HuH-7.5 (cell line): ENCODE results near the gene ANKRD13D.
A peak's percentile ranks its signal among the peaks of the same experiment; 100 is the strongest.

Source experiments
- DNase-seq: peaks from one replicate; pipeline ENCODE4 v3.0.0; 2011; ENCODE audit warnings: low spot score

The ANKRD13D gene

DNA sequence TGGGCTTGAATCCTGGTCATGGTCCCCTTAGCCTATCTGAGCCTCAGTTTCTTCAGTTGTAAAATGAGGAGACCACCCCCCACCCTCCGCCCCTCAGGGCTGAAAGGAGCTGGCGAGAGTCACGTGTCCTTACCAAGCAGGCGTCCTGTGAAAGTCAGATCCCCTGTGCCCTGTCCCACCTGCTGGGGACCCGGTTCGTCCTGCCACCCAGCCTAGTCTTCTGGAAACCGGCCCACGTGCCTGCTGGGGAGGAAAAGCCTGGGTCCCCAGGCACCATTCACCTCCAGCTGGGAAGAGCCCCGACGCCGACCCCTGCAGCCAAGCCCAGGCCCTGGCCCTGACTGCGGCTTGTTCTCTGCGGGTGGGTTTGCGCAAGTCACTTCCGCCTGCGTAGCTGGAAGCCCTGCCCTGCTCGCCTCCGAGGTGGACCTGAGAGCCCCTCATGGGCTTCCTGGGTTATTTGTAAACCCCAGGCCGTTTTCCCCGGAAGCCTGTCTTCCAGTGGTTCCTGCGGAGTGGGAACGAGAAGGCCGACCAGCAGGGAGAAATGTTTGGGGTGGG is 13.5 kb downstream of the ANKRD13D start:
- DNase-seq: peak; percentile 93

DNA sequence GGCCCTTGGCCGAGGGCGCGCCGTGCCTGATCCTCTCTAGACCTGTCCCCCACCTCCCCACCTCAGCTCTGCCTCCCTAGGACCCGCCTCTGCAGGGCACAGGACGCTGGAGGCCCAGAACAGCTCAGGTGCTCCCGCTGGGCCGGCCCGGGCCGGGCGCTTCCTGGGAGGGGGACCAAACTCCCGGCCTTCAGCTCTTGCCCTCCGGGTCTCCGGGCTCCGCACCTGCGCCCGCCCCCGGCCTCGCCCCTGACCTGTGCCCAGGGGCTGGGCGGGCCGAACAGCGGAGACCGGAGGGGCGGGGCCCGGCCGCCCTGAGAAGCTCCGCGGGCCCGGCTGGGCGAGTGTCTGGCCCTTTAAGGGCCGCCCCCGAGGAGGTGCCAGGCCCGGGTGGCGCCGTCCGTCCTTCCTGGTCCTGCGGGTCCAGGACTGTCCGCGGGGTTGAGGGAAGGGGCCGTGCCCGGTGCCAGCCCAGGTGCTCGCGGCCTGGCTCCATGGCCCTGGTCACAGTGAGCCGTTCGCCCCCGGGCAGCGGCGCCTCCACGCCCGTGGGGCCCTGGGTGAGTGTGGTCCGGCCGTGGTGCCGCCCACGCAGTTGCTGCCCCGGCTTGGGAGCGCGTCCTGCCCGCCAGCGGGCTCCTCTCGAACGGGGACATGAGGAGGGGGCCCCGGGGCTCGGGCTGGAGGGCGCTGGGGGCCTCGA is 14.2 kb downstream of the ANKRD13D start, which contains the start of gene SSH3:
TSS of gene SSH3 (plus strand) at position 399 of the 703 bp plus-strand sequence. CDS start at position 495, 96 bp downstream.
- DNase-seq: peak; percentile 99

DNA sequence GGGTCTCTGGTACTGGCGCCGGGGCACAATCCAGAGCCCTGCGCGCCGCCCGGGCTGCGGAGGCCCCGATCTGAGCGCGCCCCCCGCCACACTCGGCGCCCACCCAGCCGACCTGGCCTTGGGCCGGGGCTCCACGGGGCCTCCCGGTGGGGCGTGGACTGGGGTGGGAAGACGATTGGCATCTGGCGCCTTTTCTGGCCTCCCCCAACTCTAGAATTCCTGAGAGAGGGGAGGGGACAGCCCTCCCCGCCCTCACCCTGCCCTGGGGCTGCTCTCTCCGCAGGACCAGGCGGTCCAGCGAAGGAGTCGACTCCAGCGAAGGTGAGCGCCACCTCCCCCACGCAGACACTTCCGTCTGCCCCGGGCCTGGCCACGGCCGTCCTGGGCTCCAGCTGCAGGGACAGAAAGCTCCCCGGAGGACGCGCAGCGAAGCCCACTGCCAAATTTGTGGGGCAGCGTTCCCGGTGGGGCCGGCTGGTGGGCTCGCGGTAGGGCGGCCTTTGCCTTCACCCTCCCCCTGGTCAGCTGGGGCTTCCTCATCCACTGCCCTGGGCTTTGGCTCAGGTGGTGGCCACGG is 14.8 kb downstream of the ANKRD13D start:
- peak; percentile 93 for DNase-seq

DNA sequence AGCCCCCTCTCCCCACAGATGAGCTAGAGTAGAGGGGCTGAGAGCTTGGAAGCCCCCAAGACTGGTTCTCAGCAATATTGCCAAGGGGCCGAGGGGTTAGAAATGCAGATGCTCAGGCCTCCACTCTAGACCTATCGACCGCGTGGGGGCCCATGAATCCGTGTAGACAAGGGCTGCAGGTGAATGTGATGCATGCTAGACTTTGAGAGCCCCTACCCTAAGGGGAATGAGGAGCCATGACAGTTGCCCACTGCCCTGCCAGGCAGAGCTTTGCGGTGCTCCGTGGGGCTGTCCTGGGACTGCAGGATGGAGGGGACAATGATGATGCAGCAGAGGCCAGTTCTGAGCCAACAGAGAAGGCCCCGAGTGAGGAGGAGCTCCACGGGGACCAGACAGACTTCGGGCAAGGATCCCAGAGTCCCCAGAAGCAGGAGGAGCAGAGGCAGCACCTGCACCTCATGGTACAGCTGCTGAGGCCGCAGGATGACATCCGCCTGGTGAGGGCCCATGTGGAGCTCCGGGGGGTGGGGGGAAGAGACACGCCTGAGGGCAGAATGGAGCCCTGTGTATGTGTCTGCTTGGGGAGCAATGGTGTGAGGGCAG is 15.5 kb downstream of the ANKRD13D start:
- no peak for DNase-seq

DNA sequence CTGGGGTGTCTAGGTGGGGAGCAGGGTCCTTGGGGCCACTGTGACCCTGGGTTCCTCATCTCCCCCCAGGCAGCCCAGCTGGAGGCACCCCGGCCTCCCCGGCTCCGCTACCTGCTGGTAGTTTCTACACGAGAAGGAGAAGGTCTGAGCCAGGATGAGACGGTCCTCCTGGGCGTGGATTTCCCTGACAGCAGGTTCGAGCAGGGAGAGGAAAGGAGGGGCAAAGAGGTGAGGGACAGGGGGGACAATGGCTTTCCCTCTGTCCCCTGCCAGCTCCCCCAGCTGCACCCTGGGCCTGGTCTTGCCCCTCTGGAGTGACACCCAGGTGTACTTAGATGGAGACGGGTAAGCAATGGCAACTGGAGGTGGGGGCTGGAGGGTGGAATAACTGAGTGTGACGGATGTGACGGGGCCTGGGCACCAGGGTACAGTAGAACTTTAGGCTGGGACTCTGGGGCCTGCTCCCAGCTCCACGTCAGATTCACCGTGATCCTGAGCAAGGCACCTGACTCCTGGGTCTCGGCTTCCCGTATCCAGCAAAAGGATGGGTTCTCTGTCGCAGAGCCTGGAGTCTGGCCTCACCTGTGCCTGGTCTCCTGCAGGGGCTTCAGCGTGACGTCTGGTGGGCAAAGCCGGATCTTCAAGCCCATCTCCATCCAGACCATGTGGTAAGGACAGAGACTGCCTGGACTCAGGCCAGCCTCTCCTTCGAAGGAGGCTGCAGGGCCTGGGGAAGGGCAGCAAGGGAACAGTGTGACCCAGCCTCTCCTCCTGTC is 17.9 kb downstream of the ANKRD13D start:
- DNase-seq: no peak

DNA sequence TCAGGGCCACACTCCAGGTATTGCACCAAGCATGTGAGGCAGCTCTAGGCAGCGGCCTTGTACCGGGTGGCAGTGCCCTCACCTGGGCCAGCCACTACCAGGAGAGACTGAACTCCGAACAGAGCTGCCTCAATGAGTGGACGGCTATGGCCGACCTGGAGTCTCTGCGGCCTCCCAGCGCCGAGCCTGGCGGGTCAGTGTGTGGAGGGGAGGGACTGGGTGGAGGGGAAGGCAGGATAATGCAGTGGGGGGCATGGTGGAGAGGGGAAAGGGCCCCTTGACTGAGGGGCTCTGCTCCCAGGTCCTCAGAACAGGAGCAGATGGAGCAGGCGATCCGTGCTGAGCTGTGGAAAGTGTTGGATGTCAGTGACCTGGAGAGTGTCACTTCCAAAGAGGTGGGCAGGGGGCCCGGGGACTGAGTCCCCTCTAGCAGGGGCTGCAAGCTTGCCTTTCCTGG is 18.5 kb downstream of the ANKRD13D start:
- DNase-seq: no peak

DNA sequence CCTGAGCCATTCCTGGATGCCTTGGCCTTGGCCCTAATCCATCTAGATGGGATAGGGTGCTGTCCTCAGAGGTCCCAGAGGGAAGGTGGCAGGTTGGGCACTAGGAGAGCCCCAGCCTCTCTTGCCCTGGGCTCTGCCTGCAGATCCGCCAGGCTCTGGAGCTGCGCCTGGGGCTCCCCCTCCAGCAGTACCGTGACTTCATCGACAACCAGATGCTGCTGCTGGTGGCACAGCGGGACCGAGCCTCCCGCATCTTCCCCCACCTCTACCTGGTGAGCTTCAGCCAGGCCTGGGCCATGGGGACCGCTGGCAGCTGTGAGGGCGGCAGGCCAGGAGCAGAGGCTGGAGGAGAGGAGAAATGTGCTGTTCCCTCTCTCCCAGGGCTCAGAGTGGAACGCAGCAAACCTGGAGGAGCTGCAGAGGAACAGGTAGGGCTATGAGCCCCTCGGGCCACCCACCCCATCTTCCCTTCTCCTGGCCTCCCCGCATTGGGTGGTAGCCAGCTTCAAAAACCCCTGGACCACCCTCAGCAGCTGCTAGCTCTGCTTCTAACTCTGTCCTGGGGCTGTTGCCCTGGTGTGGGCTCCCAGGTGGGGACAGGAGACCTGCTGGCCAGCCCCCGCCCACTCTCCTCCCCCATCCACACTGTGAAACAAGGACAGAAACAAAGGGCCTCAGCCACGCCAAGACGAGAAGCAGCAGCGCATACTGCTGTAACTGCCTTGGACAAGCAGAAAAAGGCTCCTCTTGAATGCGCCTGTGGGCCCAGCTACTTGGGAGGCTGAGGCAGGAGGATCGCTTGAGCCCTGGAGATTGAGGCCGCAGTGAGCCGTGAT is 19.1 kb downstream of the ANKRD13D start:
- no peak for DNase-seq

DNA sequence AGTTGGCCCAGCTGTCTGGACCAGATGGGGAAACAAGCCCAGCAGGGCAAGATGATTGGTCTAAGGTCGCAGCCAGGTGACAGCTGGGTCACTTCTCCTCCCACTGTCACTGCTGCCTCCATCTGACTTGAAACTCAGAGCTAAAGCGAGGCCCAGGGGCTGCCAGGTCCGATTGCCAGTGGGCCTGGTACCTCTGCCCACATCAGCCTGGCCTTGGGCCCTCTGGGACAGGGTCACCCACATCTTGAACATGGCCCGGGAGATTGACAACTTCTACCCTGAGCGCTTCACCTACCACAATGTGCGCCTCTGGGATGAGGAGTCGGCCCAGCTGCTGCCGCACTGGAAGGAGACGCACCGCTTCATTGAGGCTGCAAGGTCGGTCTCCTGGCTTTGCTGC is 20.1 kb downstream of the ANKRD13D start:
- no peak for DNase-seq

DNA sequence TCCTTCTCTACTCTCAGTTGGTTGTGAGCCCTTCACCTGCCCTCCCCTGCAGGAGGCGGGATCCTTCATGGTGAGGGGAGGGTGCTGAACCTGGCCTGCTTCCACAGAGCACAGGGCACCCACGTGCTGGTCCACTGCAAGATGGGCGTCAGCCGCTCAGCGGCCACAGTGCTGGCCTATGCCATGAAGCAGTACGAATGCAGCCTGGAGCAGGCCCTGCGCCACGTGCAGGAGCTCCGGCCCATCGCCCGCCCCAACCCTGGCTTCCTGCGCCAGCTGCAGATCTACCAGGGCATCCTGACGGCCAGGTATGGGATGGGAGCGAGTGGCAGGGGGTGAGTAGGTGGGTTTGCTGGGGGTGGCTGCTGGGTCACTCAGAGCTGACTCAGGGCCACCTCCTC is 20.6 kb downstream of the ANKRD13D start:
- DNase-seq: no peak

DNA sequence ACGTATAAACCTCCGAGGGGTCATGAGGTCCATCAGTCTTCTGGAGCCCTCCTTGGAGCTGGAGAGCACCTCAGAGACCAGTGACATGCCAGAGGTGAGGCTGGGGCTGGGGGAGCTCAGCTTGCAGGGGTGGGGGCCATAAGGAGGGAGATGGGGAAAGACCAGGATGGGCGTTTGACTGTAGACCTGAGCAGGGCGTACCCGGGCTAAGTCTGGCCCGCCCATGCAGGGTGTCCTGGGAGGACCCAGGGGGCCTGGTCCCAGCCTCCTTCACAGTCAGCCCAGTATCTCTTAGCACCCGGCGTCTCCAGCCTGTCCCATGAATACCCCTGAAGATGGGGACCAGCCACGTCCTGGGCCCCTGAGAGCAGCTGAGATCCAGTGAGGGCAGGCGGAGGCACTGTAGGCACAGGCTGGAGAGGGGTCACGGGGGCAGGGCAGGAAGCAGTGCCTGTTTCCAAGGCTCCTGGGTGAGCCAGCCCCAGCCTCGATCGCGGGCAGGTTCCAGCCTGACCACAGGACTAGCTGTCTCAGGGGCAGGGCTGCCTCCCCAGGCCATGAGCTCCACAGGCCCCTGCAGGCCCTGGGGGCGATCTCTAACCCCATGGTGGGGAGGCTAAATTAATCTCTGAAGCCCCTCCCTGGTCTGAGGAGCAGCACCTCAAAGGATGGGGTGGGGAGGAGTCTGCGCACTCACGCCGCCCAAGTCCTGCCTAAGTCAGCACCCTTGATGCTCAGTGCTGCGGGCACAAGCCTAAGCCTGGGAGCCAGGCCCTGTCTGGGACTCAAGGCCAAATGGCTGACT is 21.3 kb downstream of the ANKRD13D start:
- no peak for DNase-seq

DNA sequence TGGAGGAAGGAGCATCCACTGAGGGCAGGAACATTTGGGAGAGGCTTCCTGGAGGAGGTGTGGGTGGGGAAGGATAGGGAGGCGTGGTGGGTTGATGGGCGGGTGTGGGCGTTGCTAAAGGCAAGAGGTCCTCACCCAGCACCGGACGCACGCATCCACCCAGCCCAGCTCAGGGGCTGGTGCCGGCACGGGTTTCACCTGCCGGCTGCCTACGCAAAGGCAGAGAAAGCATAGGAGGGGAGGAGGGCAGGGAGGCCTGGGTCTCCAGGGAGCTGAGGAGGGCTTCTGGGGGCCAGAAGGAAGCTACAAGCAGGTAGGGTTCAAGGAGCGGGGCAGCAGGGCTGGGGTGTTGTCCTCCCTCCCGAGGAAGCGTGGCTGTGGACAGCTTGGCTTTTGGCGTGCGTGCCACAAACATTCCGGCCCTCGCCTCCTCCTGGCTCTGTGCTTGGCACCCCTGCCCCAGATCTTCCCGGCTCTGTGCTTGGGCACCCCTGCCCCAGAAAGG is 22.0 kb downstream of the ANKRD13D start:
- DNase-seq: no peak

DNA sequence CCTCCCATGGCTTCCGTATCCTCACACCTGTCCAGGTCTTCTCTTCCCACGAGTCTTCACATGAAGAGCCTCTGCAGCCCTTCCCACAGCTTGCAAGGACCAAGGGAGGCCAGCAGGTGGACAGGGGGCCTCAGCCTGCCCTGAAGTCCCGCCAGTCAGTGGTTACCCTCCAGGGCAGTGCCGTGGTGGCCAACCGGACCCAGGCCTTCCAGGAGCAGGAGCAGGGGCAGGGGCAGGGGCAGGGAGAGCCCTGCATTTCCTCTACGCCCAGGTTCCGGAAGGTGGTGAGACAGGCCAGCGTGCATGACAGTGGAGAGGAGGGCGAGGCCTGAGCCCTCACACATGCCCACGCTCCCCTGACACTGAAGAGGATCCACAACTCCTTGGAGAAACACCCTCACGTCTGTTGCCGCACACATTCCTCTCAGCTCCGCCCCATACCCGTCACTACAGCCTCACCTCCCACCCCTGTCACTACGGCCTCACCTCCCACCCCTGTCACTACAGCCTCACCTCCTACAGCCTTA is 22.5 kb downstream of the ANKRD13D start:
- no peak for DNase-seq

DNA sequence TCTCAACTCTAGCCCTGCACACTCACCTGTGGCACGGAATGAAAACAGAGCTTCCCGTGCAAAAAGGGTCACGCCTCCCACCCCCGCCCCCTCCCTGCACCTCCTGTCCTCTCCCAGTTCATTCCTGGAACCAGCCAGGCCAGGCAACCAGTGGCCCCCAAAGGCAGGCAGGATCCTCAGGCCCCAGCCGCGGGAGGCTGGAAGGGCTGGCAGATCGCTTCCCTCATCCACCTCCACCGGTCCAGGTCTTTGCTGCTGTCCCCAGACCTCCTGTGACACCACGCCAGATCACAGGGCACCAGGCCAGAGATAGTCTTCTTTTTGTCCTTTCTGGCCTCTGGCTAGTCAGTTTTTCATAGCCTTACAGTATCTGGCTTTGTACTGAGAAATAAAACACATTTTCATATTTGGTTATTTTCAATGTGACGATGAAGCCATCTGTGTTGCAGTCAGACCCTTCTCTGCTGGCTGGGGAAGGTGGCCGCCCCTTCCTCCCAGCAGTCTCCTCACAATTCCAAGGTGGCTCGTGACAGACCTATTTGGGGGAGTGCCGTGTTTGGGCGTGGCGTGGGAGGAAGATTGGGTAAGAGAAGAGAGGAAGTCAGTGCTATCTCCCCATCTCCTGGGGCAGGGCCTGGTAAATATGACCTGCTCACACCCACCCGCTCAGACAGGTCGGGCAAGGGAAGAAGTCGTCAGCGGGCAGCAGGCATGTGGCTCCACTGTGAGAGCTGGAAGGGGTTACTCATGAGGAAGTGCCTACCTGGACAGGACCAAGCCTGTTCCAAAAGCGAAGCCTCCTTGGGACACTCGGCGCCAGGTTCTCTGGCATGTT is 23.3 kb downstream of the ANKRD13D start:
- DNase-seq: no peak

DNA sequence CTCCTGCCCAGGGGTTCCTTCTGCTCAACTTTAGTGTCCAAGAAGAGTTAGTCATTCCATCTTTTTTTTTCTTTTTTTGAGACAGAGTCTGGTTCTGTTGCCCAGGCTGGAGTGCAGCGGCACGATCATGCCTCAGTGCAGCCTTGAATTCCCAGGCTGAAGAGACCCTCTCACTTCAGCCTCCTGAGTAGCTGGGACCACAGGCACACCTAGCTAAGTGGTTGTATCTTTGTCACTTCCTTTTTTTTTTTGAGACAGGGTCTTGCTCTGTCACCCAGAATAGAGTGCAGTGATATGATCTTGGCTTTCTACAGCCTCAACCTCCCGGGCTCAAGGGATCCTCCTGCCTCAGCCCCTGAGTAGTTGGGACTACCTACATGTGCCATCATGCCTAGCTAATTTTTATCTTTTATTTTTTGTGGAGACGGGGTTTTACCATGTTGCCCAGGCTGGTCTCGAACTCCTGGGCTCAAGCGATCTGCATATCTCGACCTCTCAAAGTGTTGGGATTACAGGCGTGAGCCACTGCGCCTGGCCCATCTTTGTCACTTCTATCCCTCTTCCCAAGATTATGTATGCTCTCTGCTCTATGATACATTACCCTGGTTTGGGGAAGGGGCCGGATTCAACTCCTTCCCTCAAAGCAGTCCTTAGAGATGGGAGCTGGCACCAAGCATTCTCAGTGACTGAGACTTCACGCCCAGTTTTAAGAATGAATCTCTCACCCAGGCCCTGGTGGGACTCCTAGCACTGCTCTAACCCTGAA is 24.2 kb downstream of the ANKRD13D start:
- DNase-seq: no peak

DNA sequence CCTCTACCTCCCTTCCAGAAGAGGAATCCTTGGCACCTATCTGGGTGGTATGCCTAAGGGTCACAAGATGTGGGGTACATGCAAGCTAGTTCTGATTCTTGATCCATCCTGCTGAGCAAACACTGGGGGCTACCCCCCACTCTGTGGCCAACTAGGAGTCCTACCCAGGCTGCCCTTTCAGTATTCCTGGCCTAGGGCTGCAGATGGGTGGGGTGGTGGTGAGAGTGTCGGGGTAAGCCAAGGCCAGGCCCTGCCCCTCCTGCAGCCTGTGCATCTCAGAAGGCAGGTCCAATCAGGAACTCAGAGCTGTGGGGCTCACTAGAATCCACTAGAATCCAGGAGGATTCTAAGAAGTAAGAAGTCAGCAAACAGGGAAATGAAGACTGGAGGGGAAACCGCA is 25.1 kb downstream of the ANKRD13D start:
- DNase-seq: no peak

DNA sequence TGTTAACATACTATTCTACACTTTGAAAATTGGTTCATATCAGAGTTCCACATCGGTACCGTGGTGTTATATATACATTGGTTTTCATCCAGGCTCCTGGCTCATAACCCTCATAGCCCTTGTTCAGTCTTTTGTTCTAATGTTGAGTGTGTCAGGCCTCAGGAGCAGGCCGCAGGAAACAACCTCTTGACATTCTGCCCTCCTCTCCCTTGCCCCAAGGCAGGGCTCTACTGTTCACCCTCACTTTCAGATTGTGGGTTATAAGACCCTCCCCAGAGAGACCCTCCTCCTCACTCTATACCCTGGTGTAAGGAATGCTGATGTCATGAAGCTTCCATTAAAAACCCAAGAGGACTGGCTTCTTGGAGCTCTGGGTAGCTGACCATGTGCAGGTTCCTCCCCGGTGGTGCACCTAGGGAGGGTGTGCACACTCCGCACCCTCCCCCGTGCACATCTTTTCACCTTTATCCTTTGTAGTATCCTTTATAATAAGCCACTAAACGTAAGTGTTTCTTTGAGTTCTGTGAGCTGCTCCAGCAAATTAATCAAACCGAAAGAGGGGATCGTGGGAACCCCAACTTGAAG is 26.3 kb downstream of the ANKRD13D start:
- DNase-seq: peak; percentile 40

DNA sequence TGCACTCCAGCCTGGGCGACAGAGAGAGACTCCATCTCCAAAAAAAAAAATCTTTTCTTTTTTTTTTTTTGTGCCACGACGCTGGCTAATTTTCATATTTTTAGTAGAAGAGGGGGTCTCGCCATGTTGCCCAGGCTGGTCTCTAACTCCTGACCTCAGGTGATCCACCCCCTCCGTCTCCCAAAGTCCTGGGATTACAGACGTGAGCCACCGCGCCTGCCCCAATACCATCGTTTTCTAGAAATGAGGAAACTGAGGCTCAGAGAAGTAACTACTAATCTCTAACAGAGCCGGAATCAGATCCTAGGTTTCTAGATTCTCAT is 27.7 kb downstream of the ANKRD13D start:
- DNase-seq: no peak
